HFFc6 (cell line): ENCODE measurements around the gene MYOZ1. TPM values are rescaled to one million over a fixed set of nuclear protein-coding genes. Genes with fewer than 3 reads are reported as not detected.

Source experiments
- DNase-seq: peaks from one replicate; pipeline ENCODE4 v3.0.0-alpha.2; 2018
- H3K27ac Mint-ChIP-seq: 2 replicates; pipeline ENCODE4 v1.8.0; 2020; ENCODE audit warnings: mild to moderate bottlenecking, mixed read lengths
- H3K27me3 Mint-ChIP-seq: 2 replicates; pipeline ENCODE4 v1.8.0; 2021; ENCODE audit warnings: mild to moderate bottlenecking, moderate library complexity, mixed read lengths; ENCODE audit not compliant: insufficient read depth
- H3K36me3 Mint-ChIP-seq: 2 replicates; pipeline ENCODE4 v1.8.0; 2021; ENCODE audit warnings: low read depth, mixed read lengths
- H3K4me1 Mint-ChIP-seq: 2 replicates; pipeline ENCODE4 v1.8.0; 2020; ENCODE audit warnings: low read depth, mixed read lengths
- H3K4me3 Mint-ChIP-seq: 2 replicates; pipeline ENCODE4 v1.8.0; 2020; ENCODE audit warnings: mild to moderate bottlenecking, moderate library complexity, mixed read lengths
- H3K9me3 Mint-ChIP-seq: 2 replicates; pipeline ENCODE4 v1.8.0; 2020; ENCODE audit warnings: mild to moderate bottlenecking, mixed read lengths
- CTCF ChIP-seq: fragments of 200-600 bp; sonication (generic); IDR thresholded peaks from 2 replicates; pipeline ENCODE4 v1.5.0; 2021; ENCODE audit warnings: antibody characterized with exemption, mild to moderate bottlenecking
- total RNA-seq, 6 experiments: library from RNA; stranded (reverse); fragmentation: NEBNext Ultra II Directional; extraction: Animal tissue kit (Norgen Biotek cat#: 25700); gene quantifications; 2 replicates in 1 of 6; 3 replicates in 5 of 6; pipeline ENCODE4 v1.2.3, GENCODE V29; 2021

Gene MYOZ1
- total RNA-seq, 6 experiments from 2014 or later, result 0.41 to 2.5 (median 0.90) TPM

GRCh38 chr10:73645251-73645650, 4.0 kb upstream of the MYOZ1 start:
- H3K4me1 Mint-ChIP-seq, result peaks cover 51% of the 10 kb centered on the region
- H3K36me3 Mint-ChIP-seq, result no peaks in the 10 kb centered on the region
- no peak overlapping the region for H3K27ac Mint-ChIP-seq
- H3K9me3 Mint-ChIP-seq, result no peaks in the 10 kb centered on the region
- H3K27me3 Mint-ChIP-seq, result no peaks in the 10 kb centered on the region; the same call in 1 of the 2 replicates
- no peak overlapping the region for H3K4me3 Mint-ChIP-seq
- no peak for TF ChIP-seq CTCF
- DNase-seq, result no peak

- Mint-ChIP-seq H3K4me1 (peaks cover 47% of the 10 kb centered on the region), H3K9me3 (no peaks in the 10 kb centered on the region), H3K4me3 (no peak overlapping the region), H3K36me3 (no peaks in the 10 kb centered on the region), H3K27ac (no peak overlapping the region; the same call in 1 of the 2 replicates), H3K27me3 (no peaks in the 10 kb centered on the region; the same call in 1 of the 2 replicates)
- TF ChIP-seq CTCF, result no peak
- DNase-seq, result no peak
Observed at GRCh38 chr10:73644767-73645166, 3.5 kb upstream of the MYOZ1 start.

- Mint-ChIP-seq H3K36me3 (no peaks in the 10 kb centered on the region), H3K27me3 (no peaks in the 10 kb centered on the region; the same call in 1 of the 2 replicates), H3K4me3 (no peak overlapping the region), H3K4me1 (peaks cover 41% of the 10 kb centered on the region), H3K9me3 (no peaks in the 10 kb centered on the region), H3K27ac (no peak overlapping the region; the same call in 1 of the 2 replicates)
- TF ChIP-seq CTCF, result peak; percentile 94
- DNase-seq, result peak; percentile 60
Observed at GRCh38 chr10:73644015-73644743, 2.9 kb upstream of the MYOZ1 start.

GRCh38 chr10:73643362-73643761, 2.1 kb upstream of the MYOZ1 start:
- Mint-ChIP-seq H3K4me1 (peaks cover 34% of the 10 kb centered on the region), H3K36me3 (no peaks in the 10 kb centered on the region), H3K27ac (no peak overlapping the region), H3K27me3 (no peaks in the 10 kb centered on the region; the same call in 1 of the 2 replicates), H3K4me3 (no peak overlapping the region), H3K9me3 (no peaks in the 10 kb centered on the region)
- TF ChIP-seq CTCF, result no peak
- DNase-seq, result no peak

GRCh38 chr10:73639286-73639685, 2.0 kb downstream of the MYOZ1 start:
- H3K9me3 Mint-ChIP-seq, result no peaks in the 10 kb centered on the region
- DNase-seq, result no peak
- no peak for TF ChIP-seq CTCF
- peaks cover 16% of the 10 kb centered on the region for H3K4me1 Mint-ChIP-seq
- no peaks in the 10 kb centered on the region for H3K27me3 Mint-ChIP-seq
- no peak overlapping the region for H3K27ac Mint-ChIP-seq
- H3K4me3 Mint-ChIP-seq, result no peak overlapping the region
- no peaks in the 10 kb centered on the region for H3K36me3 Mint-ChIP-seq
